ENCODE data around the gene ST6GALNAC5.
"Not testable (repeated sequence)": the region's sequence is repeated elsewhere in the genome, so short reads cannot be mapped to it uniquely, and the experiment has no call there.

The ST6GALNAC5 gene

GRCh38 chr1:76867342-76868130, at the start of gene ST6GALNAC5:
ST6GALNAC5 (plus strand) TSS chr1:76867480.
- DNase-seq (ENCODE audit: low spot score) = no peak

GRCh38 chr1:76820028-76820427, 47.3 kb upstream of the ST6GALNAC5 start:
- no peak for DNase-seq (ENCODE audit: low spot score)

- not testable (repeated sequence) for DNase-seq (ENCODE audit: low spot score)
These were observed 44.3 kb upstream of the ST6GALNAC5 start for GRCh38 chr1:76822961-76823360.

GRCh38 chr1:76824106-76824505, 43.2 kb upstream of the ST6GALNAC5 start:
- no peak for DNase-seq (ENCODE audit: low spot score)

- peak; percentile 26 for DNase-seq (ENCODE audit: low spot score)
These were observed 41.0 kb upstream of the ST6GALNAC5 start for GRCh38 chr1:76826072-76826845.

- DNase-seq (ENCODE audit: low spot score) = no peak
These were observed 40.2 kb upstream of the ST6GALNAC5 start for GRCh38 chr1:76827066-76827465.

- DNase-seq (ENCODE audit: low spot score) = peak; percentile 34
These were observed 36.9 kb upstream of the ST6GALNAC5 start for GRCh38 chr1:76830373-76830772.

GRCh38 chr1:76832521-76832920, 34.8 kb upstream of the ST6GALNAC5 start:
- DNase-seq (ENCODE audit: low spot score) = no peak

- no peak for DNase-seq (ENCODE audit: low spot score)
These were observed 34.1 kb upstream of the ST6GALNAC5 start for GRCh38 chr1:76833151-76833550.

- DNase-seq (ENCODE audit: low spot score) = no peak
These were observed 33.4 kb upstream of the ST6GALNAC5 start for GRCh38 chr1:76833856-76834255.

GRCh38 chr1:76835203-76835602, 32.1 kb upstream of the ST6GALNAC5 start:
- no peak for DNase-seq (ENCODE audit: low spot score)

- no peak for DNase-seq (ENCODE audit: low spot score)
These were observed 27.0 kb upstream of the ST6GALNAC5 start for GRCh38 chr1:76840278-76840677.

GRCh38 chr1:76841460-76841859, 25.8 kb upstream of the ST6GALNAC5 start:
- no peak for DNase-seq (ENCODE audit: low spot score)

- no peak for DNase-seq (ENCODE audit: low spot score)
These were observed 23.3 kb upstream of the ST6GALNAC5 start for GRCh38 chr1:76843821-76844464.

GRCh38 chr1:76854255-76854654, 13.0 kb upstream of the ST6GALNAC5 start:
- DNase-seq (ENCODE audit: low spot score) = no peak

GRCh38 chr1:76856104-76856503, 11.2 kb upstream of the ST6GALNAC5 start:
- no peak for DNase-seq (ENCODE audit: low spot score)

GRCh38 chr1:76857138-76857537, 10.1 kb upstream of the ST6GALNAC5 start:
- no peak for DNase-seq (ENCODE audit: low spot score)

GRCh38 chr1:76857973-76858372, 9.3 kb upstream of the ST6GALNAC5 start:
- DNase-seq (ENCODE audit: low spot score) = no peak

- no peak for DNase-seq (ENCODE audit: low spot score)
These were observed 6.1 kb upstream of the ST6GALNAC5 start for GRCh38 chr1:76861149-76861548.

- DNase-seq (ENCODE audit: low spot score) = no peak
These were observed 4.8 kb upstream of the ST6GALNAC5 start for GRCh38 chr1:76862447-76862846.

- DNase-seq (ENCODE audit: low spot score) = no peak
These were observed 2.9 kb upstream of the ST6GALNAC5 start for GRCh38 chr1:76864383-76864782.

GRCh38 chr1:76865696-76866286, 1.5 kb upstream of the ST6GALNAC5 start:
- DNase-seq (ENCODE audit: low spot score) = no peak
